Measurements from ENCODE around the gene SAA4. TPM values are rescaled to one million over a fixed set of nuclear protein-coding genes. Genes with fewer than 3 reads are reported as not detected.
"Not testable (repeated sequence)": the region's sequence is repeated elsewhere in the genome, so short reads cannot be mapped to it uniquely, and the experiment has no call there.

SAA4 gene
- total RNA-seq, 4 donors from 2014 or later, result 1.5 TPM; not detected in 3

- no peaks in the 10 kb centered on the region for H3K27me3 ChIP-seq
- no peak overlapping the region for H3K27ac ChIP-seq
- 40 to 67% methylated on average over 1 of the region's 1 CpG for WGBS, 2 donors (ENCODE audit: low coverage in 1 of 2)
- no peaks in the 10 kb centered on the region for H3K9me3 ChIP-seq
- no peaks in the 10 kb centered on the region for H3K36me3 ChIP-seq
- H3K4me3 ChIP-seq, result no peak overlapping the region
- no peak for TF ChIP-seq POLR2A (IDR thresholded peaks at IDR 0.05)
- TF ChIP-seq CTCF (IDR thresholded peaks at IDR 0.05), result no peak
- TF ChIP-seq EP300 (IDR thresholded peaks at IDR 0.05), result no peak
- TF ChIP-seq POLR2AphosphoS5 (IDR thresholded peaks at IDR 0.05), result no peak
- H3K4me1 ChIP-seq, result no peaks in the 10 kb centered on the region
- no peak for ATAC-seq
Observed at GRCh38 chr11:18264677-18265555, 28.3 kb upstream of the SAA4 start.

GRCh38 chr11:18264035-18264434 lies 27.4 kb upstream of the SAA4 start:
- no peak for ATAC-seq
- Histone ChIP-seq H3K36me3 (no peaks in the 10 kb centered on the region), H3K27me3 (no peaks in the 10 kb centered on the region), H3K9me3 (no peaks in the 10 kb centered on the region), H3K4me1 (no peaks in the 10 kb centered on the region), H3K4me3 (no peak overlapping the region), H3K27ac (no peak overlapping the region)
- no peak for TF ChIP-seq CTCF (IDR thresholded peaks at IDR 0.05)
- no peak for TF ChIP-seq EP300 (IDR thresholded peaks at IDR 0.05)
- no peak for TF ChIP-seq POLR2AphosphoS5 (IDR thresholded peaks at IDR 0.05)
- TF ChIP-seq POLR2A (IDR thresholded peaks at IDR 0.05), result no peak
- 65 to 72% methylated on average over 3 to 4 of the region's 4 CpGs for WGBS, 2 donors (ENCODE audit: low coverage in 1 of 2)

GRCh38 chr11:18262681-18263350 lies 26.2 kb upstream of the SAA4 start:
- not testable (repeated sequence) for H3K36me3 ChIP-seq, H3K4me1 ChIP-seq, H3K27ac ChIP-seq, H3K27me3 ChIP-seq, ATAC-seq, H3K4me3 ChIP-seq, H3K9me3 ChIP-seq
- WGBS, 2 donors (ENCODE audit: low coverage in 1 of 2), result 27 to 69% methylated on average over 3 to 8 of the region's 8 CpGs

GRCh38 chr11:18261721-18262120 lies 25.1 kb upstream of the SAA4 start:
- 80 to 86% methylated on average over 1 to 6 of the region's 14 CpGs for WGBS, 2 donors (ENCODE audit: low coverage in 1 of 2)

GRCh38 chr11:18259259-18259658 lies 22.7 kb upstream of the SAA4 start:
- Histone ChIP-seq H3K4me3 (no peak overlapping the region), H3K4me1 (no peaks in the 10 kb centered on the region), H3K9me3 (no peaks in the 10 kb centered on the region), H3K27me3 (peaks cover 7% of the 10 kb centered on the region), H3K36me3 (no peaks in the 10 kb centered on the region), H3K27ac (no peak overlapping the region)
- ATAC-seq, result no peak
- no peak for TF ChIP-seq CTCF (IDR thresholded peaks at IDR 0.05)
- TF ChIP-seq POLR2AphosphoS5 (IDR thresholded peaks at IDR 0.05), result no peak
- TF ChIP-seq POLR2A (IDR thresholded peaks at IDR 0.05), result no peak
- no peak for TF ChIP-seq EP300 (IDR thresholded peaks at IDR 0.05)

More at GRCh38 chr11:18261721-18262120, 25.1 kb upstream of the SAA4 start:
- ATAC-seq, result no peak
- no peaks in the 10 kb centered on the region for H3K27me3 ChIP-seq
- TF ChIP-seq POLR2AphosphoS5 (IDR thresholded peaks at IDR 0.05) (no peak), CTCF (IDR thresholded peaks at IDR 0.05) (no peak), POLR2A (IDR thresholded peaks at IDR 0.05) (no peak), EP300 (IDR thresholded peaks at IDR 0.05) (no peak)
- H3K4me3 ChIP-seq, result no peak overlapping the region
- no peaks in the 10 kb centered on the region for H3K36me3 ChIP-seq
- no peaks in the 10 kb centered on the region for H3K9me3 ChIP-seq
- no peak overlapping the region for H3K27ac ChIP-seq
- H3K4me1 ChIP-seq, result no peaks in the 10 kb centered on the region

Measured in gastroesophageal sphincter (tissue), 4 donors.